22Rv1 (cell line): Measurements from ENCODE around the gene LNP1.

ENCODE experiments used
- H3K27ac ChIP-seq: fragments of 450-650 bp; 2 replicates; pipeline ENCODE4 v1.5.1; 2017
- ZFX ChIP-seq: fragments of 450-650 bp; IDR thresholded peaks from 2 replicates; pipeline ENCODE4 v1.6.1; 2017; ENCODE audit warnings: antibody characterized with exemption, borderline replicate concordance
- TF ChIP-seq, protein P1 (sequence below): fragments of 450-650 bp; IDR thresholded peaks from 2 replicates; pipeline ENCODE4 v1.5.1; 2017; ENCODE audit warnings: mild to moderate bottlenecking

LNP1 gene

DNA sequence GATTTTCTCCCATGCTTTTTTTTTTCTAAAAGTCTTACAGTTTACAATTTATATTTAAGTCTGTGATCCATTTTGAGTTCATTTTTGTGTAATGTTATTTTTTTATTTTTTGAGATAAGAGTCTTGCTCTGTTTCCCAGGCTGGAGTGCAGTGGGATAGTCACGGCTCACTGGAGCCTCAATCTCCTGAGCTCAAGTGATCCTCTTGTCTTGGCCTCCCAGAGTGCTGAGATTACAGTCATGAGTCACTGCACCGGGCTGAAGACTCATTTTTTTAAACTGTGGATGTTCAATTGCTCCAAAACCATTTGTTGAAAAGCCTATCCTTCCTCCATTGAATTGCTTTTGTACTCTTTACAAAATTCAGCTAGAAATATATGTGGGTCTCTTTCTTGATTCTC is 19.5 kb downstream of the LNP1 start:
- H3K27ac ChIP-seq, result no peak overlapping the region
- TF ChIP-seq, protein P1, sequence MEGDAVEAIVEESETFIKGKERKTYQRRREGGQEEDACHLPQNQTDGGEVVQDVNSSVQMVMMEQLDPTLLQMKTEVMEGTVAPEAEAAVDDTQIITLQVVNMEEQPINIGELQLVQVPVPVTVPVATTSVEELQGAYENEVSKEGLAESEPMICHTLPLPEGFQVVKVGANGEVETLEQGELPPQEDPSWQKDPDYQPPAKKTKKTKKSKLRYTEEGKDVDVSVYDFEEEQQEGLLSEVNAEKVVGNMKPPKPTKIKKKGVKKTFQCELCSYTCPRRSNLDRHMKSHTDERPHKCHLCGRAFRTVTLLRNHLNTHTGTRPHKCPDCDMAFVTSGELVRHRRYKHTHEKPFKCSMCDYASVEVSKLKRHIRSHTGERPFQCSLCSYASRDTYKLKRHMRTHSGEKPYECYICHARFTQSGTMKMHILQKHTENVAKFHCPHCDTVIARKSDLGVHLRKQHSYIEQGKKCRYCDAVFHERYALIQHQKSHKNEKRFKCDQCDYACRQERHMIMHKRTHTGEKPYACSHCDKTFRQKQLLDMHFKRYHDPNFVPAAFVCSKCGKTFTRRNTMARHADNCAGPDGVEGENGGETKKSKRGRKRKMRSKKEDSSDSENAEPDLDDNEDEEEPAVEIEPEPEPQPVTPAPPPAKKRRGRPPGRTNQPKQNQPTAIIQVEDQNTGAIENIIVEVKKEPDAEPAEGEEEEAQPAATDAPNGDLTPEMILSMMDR, result no peak
- no peak for TF ChIP-seq ZFX

GRCh38 chr3:100423611-100424010 is 22.3 kb downstream of the LNP1 start:
- H3K27ac ChIP-seq, result no peak overlapping the region
- TF ChIP-seq, protein P1, result no peak
- TF ChIP-seq ZFX, result no peak

- TF ChIP-seq ZFX, result no peak
- TF ChIP-seq, protein P1, result no peak
- H3K27ac ChIP-seq, result no peak overlapping the region
Observed at GRCh38 chr3:100424261-100424660, 22.9 kb downstream of the LNP1 start.

DNA sequence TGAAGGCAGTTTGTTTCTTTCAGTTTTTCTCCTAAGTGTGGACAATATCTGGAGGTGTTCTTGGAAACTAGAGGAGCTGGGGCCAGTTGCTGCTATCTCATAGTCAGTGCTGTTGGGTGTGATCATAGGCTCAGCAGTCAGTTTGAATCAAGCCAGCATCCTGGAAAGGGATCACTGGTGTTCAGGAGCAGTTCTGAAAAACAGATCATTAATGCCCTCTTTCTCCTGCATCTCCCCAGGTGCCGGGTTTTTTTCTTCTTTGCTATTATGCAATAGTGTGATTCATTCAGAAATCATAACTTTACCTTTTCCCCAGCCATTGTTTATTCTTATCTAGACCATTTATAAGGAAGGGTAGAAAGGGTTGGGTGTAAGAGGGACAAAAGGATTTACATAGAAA is 24.0 kb downstream of the LNP1 start:
- no peak overlapping the region for H3K27ac ChIP-seq

GRCh38 chr3:100426067-100426682 is 24.8 kb downstream of the LNP1 start:
- TF ChIP-seq ZFX, result no peak
- TF ChIP-seq, protein P1, result no peak

More for the DNA sequence above, 24.0 kb downstream of the LNP1 start:
- TF ChIP-seq, protein P1, result no peak
- TF ChIP-seq ZFX, result no peak

DNA sequence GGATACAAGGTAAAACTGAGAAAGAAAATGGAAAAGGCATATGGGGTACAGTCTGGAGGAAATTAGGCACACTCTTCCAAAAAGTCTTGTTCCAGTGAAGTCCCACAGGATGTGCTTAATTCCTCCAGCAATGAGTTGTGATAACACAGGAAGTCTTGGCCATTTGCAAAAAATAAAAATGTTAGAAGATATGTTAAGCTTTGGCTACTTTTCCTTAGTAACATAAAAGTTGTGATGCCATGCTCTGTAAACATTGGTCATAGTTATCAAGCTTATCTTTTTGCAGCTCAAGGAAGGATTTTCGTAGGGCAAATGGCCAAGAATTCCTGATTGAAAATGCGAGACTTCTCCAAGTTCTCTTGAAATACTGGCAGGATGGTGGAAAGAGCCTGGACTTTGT is 26.4 kb downstream of the LNP1 start:
- H3K27ac ChIP-seq, result no peak overlapping the region
- TF ChIP-seq ZFX, result no peak

More at GRCh38 chr3:100426067-100426682, 24.8 kb downstream of the LNP1 start:
- no peak overlapping the region for H3K27ac ChIP-seq

DNA sequence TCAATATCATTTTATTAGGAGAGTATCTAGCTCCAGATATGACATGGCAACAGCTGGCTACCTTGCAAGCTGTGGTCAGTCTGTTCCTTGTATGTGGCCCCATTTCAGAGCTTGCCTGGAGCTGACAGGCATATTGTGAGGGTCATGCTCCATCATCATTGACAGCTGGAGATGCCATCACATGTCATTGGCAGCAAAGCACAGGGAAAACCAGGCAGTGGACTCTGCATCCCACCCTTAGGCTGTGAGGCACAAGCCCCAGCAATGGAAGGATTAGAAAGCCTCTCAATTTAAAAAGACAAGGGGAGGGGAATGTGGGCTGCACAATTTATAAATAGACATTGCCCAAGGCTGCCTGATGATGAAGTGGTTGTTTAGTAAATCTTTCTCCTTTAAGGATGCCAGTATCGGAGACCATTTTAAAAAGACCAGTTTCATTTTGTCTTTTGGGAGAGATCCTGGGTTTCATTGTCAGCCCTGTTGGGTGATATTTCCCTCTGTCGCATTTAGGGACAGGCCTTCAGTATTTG is 27.9 kb downstream of the LNP1 start:
- no peak for TF ChIP-seq ZFX
- TF ChIP-seq, protein P1, result no peak
- no peak overlapping the region for H3K27ac ChIP-seq
